Liver (tissue), 9 donors: ENCODE results near the gene EFEMP2. TPM values are rescaled to one million over a fixed set of nuclear protein-coding genes. Genes with fewer than 3 reads are reported as not detected.

Experiments
- DNase-seq: peaks from one replicate; pipeline ENCODE4 v3.0.0-alpha.2; 2017; ENCODE audit warnings: low spot score
- H3K27ac ChIP-seq, 2 donors: one replicate each; pipeline ENCODE4 v1.7.0; 2013; ENCODE audit warnings: inconsistent platforms in 2 of 2, low read length in 2 of 2, control low read depth in 1 of 2, low read depth in 1 of 2, mild to moderate bottlenecking in 1 of 2
- H3K27me3 ChIP-seq, 4 donors: one replicate each; pipeline versions ENCODE4 v1.6.1 to v1.7.0; 2013; ENCODE audit warnings: low read length in 3 of 4, inconsistent platforms in 1 of 4, mild to moderate bottlenecking in 1 of 4, moderate library complexity in 1 of 4; ENCODE audit not compliant: control insufficient read depth in 4 of 4, insufficient read depth in 4 of 4
- H3K36me3 ChIP-seq, 4 donors: one replicate each; pipeline versions ENCODE4 v1.6.1 to v1.7.0; 2013; ENCODE audit warnings: low read length in 3 of 4, mild to moderate bottlenecking in 3 of 4, low read depth in 1 of 4, moderate library complexity in 1 of 4; ENCODE audit not compliant: control insufficient read depth in 4 of 4, insufficient read depth in 3 of 4
- H3K4me1 ChIP-seq, 4 donors: one replicate each; pipeline versions ENCODE4 v1.6.1 to v1.7.0; 2013; ENCODE audit warnings: low read length in 3 of 4, mild to moderate bottlenecking in 3 of 4, moderate library complexity in 1 of 4; ENCODE audit not compliant: control insufficient read depth in 4 of 4, insufficient read depth in 4 of 4
- H3K4me3 ChIP-seq, 3 donors: one replicate each; pipeline versions ENCODE4 v1.6.1 to v1.7.0; 2013; ENCODE audit warnings: low read length in 3 of 3, control low read depth in 1 of 3, low read depth in 1 of 3, mild to moderate bottlenecking in 1 of 3
- H3K9ac ChIP-seq, 2 donors: one replicate each; pipeline ENCODE4 v1.7.0; 2013; ENCODE audit warnings: low read length in 2 of 2, mild to moderate bottlenecking in 2 of 2, moderate library complexity in 2 of 2, control low read depth in 1 of 2, low read depth in 1 of 2
- H3K9me3 ChIP-seq, 4 donors: one replicate each; pipeline versions ENCODE4 v1.6.1 to v1.7.0; 2013; ENCODE audit warnings: low read length in 3 of 4; ENCODE audit not compliant: control insufficient read depth in 4 of 4
- EGR1 ChIP-seq, 2 donors: IDR thresholded peaks; 2 replicates each; pipeline ENCODE4 v1.6.1; 2016 to 2018; ENCODE audit warnings: antibody characterized with exemption in 2 of 2, low read depth in 2 of 2
- FOXA1 ChIP-seq: IDR thresholded peaks from 2 replicates; pipeline ENCODE4 v1.6.1; 2016; ENCODE audit warnings: antibody characterized with exemption
- MAX ChIP-seq: IDR thresholded peaks from 2 replicates; pipeline ENCODE4 v1.6.1; 2016; ENCODE audit warnings: antibody characterized with exemption
- REST ChIP-seq: IDR thresholded peaks from 2 replicates; pipeline ENCODE4 v1.6.1; 2016; ENCODE audit warnings: antibody characterized with exemption, mild to moderate bottlenecking
- WGBS: extraction: QIAGEN DNeasy Blood & Tissue Kit; methylation state at CpG from one replicate; pipeline ENCODE4 v1.1.7; 2013; 5-methylcytosine and 5-hydroxymethylcytosine counted together
- polyA plus RNA-seq, 2 donors: library from polyadenylated mRNA; stranded (reverse) in 1 of 2; unstranded in 1 of 2; fragments of 200-250 nt in 1 of 2; fragments of >200 nt in 1 of 2; fragmentation: Nextera tagmentation in 1 of 2; extraction: Ambion mirVana in 1 of 2; gene quantifications; one replicate each; pipeline versions ENCODE4 v1.2.1 to v1.2.3, GENCODE V29; 2013 to 2015
- total RNA-seq, 2 donors: library from RNA; depleted of rRNA; stranded (reverse); fragments of >200 nt; gene quantifications; one replicate each; pipeline ENCODE4 v1.2.3, GENCODE V29; 2014
- TF ChIP-seq, protein P1 (sequence below): fragments of 150-350 bp; IDR thresholded peaks from 2 replicates; pipeline ENCODE4 v1.5.1; 2017; ENCODE audit warnings: improper control_type of control experiment, low read depth, low read length; ENCODE audit not compliant: missing input control
- TF ChIP-seq, protein P2 (sequence below): IDR thresholded peaks from 2 replicates; pipeline ENCODE4 v1.6.1; 2016; ENCODE audit warnings: antibody characterized with exemption
- donor health status: healthy.
- donor health status: healthy.
- donor health status: healthy.
- donor health status: healthy.
- donor health status: healthy.

Gene EFEMP2
- total and polyA plus RNA-seq, 4 donors: 5.0 to 10.7 (median 5.3) TPM

DNA sequence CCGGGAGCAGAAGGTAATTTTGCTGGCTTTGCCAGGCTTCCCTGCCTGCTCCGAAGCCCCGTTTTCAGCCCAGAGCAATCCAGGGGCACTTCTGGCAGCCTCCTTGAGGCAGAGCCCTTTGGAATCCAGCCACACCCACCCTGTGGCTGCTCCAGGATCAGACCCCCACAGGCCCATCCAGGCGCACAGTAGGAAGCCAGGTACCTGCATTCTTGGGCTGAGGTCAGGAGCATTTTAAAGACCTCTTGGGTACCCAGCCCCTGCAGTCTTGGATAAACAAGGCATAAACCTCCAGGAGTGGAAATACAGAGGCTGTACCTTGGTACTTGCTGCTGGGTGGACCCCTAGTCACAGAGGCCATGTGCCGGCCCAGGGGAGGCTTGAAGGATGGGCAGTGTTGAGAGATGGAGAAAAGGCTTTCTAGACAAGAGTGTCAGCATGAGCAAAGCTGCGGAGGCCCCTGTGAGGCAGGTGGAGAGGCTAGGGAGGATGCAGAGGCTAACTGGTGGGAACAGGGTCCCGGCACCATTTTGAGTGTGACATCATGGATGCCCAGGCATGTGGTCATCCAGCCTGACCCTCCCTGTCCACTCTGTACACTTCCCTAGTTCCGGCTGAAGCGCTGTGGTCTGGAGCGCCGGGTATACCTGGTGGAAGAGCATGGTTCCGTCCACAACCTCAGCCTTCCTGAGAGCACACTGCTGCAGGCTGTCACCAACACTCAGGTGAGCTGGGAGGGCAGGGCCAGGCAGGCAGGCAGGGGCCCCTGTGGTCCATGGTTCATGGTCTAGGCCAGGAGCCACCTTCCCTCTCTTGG lies 8.5 kb downstream of the EFEMP2 start:
- Histone ChIP-seq H3K4me1 (peaks cover 9 to 21% (median 15%) of the 10 kb centered on the region in 4 donors), H3K4me3 (no peak overlapping the region), H3K27me3 (no peaks in the 10 kb centered on the region), H3K27ac (no peak overlapping the region), H3K9me3 (no peaks in the 10 kb centered on the region), H3K9ac (no peak overlapping the region), H3K36me3 (peaks cover 16 to 42% (median 23%) of the 10 kb centered on the region in 4 donors)
- no peak for TF ChIP-seq EGR1 (IDR thresholded peaks at IDR 0.05; ENCODE audit: low read depth in 2 of 2)
- TF ChIP-seq REST: no peak
- TF ChIP-seq MAX: no peak
- TF ChIP-seq, protein P1, sequence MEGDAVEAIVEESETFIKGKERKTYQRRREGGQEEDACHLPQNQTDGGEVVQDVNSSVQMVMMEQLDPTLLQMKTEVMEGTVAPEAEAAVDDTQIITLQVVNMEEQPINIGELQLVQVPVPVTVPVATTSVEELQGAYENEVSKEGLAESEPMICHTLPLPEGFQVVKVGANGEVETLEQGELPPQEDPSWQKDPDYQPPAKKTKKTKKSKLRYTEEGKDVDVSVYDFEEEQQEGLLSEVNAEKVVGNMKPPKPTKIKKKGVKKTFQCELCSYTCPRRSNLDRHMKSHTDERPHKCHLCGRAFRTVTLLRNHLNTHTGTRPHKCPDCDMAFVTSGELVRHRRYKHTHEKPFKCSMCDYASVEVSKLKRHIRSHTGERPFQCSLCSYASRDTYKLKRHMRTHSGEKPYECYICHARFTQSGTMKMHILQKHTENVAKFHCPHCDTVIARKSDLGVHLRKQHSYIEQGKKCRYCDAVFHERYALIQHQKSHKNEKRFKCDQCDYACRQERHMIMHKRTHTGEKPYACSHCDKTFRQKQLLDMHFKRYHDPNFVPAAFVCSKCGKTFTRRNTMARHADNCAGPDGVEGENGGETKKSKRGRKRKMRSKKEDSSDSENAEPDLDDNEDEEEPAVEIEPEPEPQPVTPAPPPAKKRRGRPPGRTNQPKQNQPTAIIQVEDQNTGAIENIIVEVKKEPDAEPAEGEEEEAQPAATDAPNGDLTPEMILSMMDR: no peak
- TF ChIP-seq FOXA1: no peak
- no peak for DNase-seq
- WGBS: 87% methylated on average over 12 of the region's 12 CpGs

DNA sequence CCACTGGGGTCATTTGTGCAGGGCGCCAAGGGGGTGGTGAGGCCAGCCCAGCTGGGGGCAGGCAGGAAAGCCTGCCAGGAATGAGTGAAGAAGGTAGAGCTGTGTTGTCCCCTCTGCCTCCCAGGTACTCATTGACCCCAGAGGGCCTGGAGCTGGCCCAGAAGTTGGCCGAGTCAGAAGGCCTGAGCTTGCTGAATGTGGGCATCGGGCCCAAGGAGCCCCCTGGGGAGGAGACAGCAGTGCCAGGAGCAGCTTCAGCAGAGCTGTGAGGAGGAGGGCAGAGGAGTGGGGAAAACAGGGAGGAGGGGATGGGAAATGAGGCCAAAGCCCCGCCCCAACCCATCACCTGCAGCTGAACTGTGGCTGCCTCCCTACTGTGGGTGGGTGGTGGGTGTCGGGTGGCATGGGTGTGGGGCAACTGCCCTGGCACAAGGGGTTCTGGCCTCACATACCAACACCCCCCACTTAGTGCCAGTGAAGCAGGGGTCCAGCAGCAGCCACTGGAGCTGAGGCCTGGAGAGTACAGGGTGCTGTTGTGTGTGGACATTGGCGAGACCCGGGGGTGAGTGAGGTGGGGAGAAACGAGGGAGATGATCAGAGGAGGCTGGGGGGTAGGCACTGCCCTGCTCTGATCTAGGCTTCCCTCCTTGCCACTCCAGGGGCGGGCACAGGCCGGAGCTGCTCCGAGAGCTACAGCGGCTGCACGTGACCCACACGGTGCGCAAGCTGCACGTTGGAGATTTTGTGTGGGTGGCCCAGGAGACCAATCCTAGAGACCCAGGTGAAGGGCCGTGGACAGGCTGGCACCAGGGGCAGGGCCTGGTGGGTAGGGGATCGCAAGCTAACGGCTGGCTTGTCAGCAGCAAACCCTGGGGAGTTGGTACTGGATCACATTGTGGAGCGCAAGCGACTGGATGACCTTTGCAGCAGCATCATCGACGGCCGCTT lies 9.4 kb downstream of the EFEMP2 start:
- Histone ChIP-seq H3K27me3 (no peaks in the 10 kb centered on the region), H3K4me1 (peaks cover 9 to 30% (median 22%) of the 10 kb centered on the region in 4 donors), H3K27ac (no peak overlapping the region), H3K36me3 (peaks cover 16 to 42% (median 23%) of the 10 kb centered on the region in 4 donors), H3K9me3 (no peaks in the 10 kb centered on the region), H3K4me3 (no peak overlapping the region), H3K9ac (no peak overlapping the region)
- TF ChIP-seq, protein P2, sequence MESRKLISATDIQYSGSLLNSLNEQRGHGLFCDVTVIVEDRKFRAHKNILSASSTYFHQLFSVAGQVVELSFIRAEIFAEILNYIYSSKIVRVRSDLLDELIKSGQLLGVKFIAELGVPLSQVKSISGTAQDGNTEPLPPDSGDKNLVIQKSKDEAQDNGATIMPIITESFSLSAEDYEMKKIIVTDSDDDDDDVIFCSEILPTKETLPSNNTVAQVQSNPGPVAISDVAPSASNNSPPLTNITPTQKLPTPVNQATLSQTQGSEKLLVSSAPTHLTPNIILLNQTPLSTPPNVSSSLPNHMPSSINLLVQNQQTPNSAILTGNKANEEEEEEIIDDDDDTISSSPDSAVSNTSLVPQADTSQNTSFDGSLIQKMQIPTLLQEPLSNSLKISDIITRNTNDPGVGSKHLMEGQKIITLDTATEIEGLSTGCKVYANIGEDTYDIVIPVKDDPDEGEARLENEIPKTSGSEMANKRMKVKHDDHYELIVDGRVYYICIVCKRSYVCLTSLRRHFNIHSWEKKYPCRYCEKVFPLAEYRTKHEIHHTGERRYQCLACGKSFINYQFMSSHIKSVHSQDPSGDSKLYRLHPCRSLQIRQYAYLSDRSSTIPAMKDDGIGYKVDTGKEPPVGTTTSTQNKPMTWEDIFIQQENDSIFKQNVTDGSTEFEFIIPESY: no peak
- WGBS: 95% methylated on average over 24 of the region's 24 CpGs
- DNase-seq: no peak
